ENCODE measurements around the gene BICDL2. TPM values are rescaled to one million over a fixed set of nuclear protein-coding genes. Genes with fewer than 3 reads are reported as not detected.

The BICDL2 gene
- total and polyA plus RNA-seq, 9 of the 15 experiments (the other 6 are each of a cell fraction or from before 2014, with no cell fraction given), result 0.09 to 0.28 (median 0.09) TPM; not detected in 6

DNA sequence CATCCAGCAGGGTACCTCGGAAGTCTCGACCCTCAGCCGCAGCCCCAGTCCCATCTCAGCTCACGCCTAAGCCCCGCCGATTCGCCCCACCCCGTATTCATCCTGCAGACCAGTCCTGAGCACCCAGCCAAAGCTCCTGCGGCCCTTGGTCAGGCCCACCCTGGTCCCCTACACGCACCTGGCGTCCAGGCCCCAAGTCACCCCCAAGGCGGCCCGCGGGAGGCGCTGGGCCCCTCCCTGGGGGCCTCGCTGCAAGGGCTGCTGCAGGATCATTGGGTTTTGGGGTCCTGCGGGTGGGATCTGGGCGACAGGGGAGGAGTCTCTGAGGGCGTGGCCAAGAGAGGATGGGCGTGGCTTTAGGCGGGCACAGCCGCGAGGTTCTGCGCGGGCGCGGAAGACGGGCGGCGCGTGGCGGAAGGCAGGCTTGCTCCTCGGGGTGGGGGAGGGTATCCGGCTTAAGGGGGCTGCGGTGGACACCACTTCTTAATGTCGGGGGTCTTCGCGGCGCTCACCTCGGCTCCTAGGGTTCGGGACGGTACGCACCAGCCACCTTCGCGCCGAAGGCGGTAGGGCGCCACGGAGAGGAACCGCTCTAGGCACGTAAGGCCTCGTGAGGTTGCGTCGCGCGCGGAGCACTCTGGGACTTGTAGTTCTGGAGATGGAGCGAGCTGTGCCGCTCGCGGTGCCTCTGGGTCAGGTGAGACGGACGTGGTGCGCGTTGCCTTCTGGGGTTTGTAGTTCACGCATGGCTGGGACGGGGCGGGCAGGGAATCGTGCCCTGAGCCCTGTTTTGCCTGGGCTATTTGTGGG is 12.9 kb downstream of the BICDL2 start, which contains the start of the genes HCFC1R1 and THOC6 (continued):
- TF ChIP-seq, protein P1, sequence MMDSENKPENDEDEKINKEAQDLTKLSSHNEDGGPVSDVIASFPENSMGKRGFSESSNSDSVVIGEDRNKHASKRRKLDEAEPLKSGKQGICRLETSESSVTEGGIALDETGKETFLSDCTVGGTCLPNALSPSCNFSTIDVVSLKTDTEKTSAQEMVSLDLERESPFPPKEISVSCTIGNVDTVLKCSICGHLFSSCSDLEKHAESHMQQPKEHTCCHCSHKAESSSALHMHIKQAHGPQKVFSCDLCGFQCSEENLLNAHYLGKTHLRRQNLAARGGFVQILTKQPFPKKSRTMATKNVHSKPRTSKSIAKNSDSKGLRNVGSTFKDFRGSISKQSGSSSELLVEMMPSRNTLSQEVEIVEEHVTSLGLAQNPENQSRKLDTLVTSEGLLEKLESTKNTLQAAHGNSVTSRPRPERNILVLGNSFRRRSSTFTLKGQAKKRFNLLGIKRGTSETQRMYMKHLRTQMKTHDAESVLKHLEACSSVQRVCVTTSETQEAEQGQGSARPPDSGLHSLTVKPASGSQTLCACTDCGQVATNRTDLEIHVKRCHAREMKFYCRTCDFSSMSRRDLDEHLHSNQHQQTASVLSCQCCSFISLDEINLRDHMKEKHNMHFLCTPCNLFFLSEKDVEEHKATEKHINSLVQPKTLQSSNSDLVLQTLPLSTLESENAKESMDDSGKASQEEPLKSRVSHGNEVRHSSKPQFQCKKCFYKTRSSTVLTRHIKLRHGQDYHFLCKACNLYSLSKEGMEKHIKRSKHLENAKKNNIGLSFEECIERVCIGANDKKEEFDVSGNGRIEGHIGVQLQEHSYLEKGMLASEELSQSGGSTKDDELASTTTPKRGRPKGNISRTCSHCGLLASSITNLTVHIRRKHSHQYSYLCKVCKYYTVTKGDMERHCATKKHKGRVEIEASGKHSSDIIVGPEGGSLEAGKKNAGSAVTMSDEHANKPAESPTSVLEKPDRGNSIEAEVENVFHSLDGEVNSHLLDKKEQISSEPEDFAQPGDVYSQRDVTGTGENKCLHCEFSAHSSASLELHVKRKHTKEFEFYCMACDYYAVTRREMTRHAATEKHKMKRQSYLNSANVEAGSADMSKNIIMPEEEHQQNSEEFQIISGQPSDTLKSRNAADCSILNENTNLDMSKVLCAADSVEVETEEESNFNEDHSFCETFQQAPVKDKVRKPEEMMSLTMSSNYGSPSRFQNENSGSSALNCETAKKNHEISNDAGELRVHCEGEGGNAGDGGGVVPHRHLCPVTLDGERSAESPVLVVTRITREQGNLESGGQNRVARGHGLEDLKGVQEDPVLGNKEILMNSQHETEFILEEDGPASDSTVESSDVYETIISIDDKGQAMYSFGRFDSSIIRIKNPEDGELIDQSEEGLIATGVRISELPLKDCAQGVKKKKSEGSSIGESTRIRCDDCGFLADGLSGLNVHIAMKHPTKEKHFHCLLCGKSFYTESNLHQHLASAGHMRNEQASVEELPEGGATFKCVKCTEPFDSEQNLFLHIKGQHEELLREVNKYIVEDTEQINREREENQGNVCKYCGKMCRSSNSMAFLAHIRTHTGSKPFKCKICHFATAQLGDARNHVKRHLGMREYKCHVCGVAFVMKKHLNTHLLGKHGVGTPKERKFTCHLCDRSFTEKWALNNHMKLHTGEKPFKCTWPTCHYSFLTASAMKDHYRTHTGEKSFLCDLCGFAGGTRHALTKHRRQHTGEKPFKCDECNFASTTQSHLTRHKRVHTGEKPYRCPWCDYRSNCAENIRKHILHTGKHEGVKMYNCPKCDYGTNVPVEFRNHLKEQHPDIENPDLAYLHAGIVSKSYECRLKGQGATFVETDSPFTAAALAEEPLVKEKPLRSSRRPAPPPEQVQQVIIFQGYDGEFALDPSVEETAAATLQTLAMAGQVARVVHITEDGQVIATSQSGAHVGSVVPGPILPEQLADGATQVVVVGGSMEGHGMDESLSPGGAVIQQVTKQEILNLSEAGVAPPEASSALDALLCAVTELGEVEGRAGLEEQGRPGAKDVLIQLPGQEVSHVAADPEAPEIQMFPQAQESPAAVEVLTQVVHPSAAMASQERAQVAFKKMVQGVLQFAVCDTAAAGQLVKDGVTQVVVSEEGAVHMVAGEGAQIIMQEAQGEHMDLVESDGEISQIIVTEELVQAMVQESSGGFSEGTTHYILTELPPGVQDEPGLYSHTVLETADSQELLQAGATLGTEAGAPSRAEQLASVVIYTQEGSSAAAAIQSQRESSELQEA (IDR thresholded peaks at IDR 0.05; ENCODE audit: low read depth), result no peak
- TF ChIP-seq SRF (CRISPR knock-in tag; IDR thresholded peaks at IDR 0.05) (peak in 1 of 2 experiments; percentile 51; a peak in 1 of 4 replicates), TRIM24 (IDR thresholded peaks at IDR 0.05) (no peak; a peak in 2 of 4 replicates), LCOR (CRISPR knock-in tag; IDR thresholded peaks at IDR 0.05) (no peak)
- TF ChIP-seq, protein P2, sequence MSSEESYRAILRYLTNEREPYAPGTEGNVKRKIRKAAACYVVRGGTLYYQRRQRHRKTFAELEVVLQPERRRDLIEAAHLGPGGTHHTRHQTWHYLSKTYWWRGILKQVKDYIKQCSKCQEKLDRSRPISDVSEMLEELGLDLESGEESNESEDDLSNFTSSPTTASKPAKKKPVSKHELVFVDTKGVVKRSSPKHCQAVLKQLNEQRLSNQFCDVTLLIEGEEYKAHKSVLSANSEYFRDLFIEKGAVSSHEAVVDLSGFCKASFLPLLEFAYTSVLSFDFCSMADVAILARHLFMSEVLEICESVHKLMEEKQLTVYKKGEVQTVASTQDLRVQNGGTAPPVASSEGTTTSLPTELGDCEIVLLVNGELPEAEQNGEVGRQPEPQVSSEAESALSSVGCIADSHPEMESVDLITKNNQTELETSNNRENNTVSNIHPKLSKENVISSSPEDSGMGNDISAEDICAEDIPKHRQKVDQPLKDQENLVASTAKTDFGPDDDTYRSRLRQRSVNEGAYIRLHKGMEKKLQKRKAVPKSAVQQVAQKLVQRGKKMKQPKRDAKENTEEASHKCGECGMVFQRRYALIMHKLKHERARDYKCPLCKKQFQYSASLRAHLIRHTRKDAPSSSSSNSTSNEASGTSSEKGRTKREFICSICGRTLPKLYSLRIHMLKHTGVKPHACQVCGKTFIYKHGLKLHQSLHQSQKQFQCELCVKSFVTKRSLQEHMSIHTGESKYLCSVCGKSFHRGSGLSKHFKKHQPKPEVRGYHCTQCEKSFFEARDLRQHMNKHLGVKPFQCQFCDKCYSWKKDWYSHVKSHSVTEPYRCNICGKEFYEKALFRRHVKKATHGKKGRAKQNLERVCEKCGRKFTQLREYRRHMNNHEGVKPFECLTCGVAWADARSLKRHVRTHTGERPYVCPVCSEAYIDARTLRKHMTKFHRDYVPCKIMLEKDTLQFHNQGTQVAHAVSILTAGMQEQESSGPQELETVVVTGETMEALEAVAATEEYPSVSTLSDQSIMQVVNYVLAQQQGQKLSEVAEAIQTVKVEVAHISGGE (CRISPR knock-in tag; IDR thresholded peaks at IDR 0.05), result peak in 1 of 3 experiments; percentile 70; a peak in 2 of 6 replicates
- TF ChIP-seq, protein P3, sequence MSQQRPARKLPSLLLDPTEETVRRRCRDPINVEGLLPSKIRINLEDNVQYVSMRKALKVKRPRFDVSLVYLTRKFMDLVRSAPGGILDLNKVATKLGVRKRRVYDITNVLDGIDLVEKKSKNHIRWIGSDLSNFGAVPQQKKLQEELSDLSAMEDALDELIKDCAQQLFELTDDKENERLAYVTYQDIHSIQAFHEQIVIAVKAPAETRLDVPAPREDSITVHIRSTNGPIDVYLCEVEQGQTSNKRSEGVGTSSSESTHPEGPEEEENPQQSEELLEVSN (IDR thresholded peaks at IDR 0.05; ENCODE audit: borderline replicate concordance in 1 of 2, extremely low read depth in 1 of 2, insufficient read depth in 1 of 2, insufficient read length in 1 of 2, low read depth in 1 of 2, low read length in 1 of 2, poor library complexity in 1 of 2, severe bottlenecking in 1 of 2), result peak; percentile 87 to 90
- TF ChIP-seq, protein P4, sequence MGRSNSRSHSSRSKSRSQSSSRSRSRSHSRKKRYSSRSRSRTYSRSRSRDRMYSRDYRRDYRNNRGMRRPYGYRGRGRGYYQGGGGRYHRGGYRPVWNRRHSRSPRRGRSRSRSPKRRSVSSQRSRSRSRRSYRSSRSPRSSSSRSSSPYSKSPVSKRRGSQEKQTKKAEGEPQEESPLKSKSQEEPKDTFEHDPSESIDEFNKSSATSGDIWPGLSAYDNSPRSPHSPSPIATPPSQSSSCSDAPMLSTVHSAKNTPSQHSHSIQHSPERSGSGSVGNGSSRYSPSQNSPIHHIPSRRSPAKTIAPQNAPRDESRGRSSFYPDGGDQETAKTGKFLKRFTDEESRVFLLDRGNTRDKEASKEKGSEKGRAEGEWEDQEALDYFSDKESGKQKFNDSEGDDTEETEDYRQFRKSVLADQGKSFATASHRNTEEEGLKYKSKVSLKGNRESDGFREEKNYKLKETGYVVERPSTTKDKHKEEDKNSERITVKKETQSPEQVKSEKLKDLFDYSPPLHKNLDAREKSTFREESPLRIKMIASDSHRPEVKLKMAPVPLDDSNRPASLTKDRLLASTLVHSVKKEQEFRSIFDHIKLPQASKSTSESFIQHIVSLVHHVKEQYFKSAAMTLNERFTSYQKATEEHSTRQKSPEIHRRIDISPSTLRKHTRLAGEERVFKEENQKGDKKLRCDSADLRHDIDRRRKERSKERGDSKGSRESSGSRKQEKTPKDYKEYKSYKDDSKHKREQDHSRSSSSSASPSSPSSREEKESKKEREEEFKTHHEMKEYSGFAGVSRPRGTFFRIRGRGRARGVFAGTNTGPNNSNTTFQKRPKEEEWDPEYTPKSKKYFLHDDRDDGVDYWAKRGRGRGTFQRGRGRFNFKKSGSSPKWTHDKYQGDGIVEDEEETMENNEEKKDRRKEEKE (IDR thresholded peaks at IDR 0.05; ENCODE audit: borderline replicate concordance in 1 of 2, control insufficient read depth in 1 of 2, low read depth in 2 of 2, low read length in 1 of 2), result peak in 1 of 2 experiments; percentile 58; a peak in 2 of 4 replicates

Measured in K562 (cell line).